Lung (tissue), 12 donors: Measurements from ENCODE around the gene POU4F1. TPM values are rescaled to one million over a fixed set of nuclear protein-coding genes. Genes with fewer than 3 reads are reported as not detected.

Experiments
- ATAC-seq: fragments of 200-7000 bp; cut with Tn5 transposase; one replicate; pipeline ENCODE4 v1.9.1; 2020; ENCODE audit warnings: moderate number of reproducible peaks; ENCODE audit not compliant: insufficient read depth, low FRiP score
- DNase-seq, 3 donors: peaks; one replicate each; pipeline ENCODE4 v3.0.0-alpha.2; 2013 to 2017
- H3K27ac ChIP-seq, 2 donors: one replicate each; pipeline ENCODE4 v1.5.1; 2013; ENCODE audit warnings: mild to moderate bottlenecking in 2 of 2, moderate library complexity in 2 of 2, control low read depth in 1 of 2, inconsistent platforms in 1 of 2, low read depth in 1 of 2, low read length in 1 of 2
- H3K27me3 ChIP-seq, 3 donors: one replicate each; pipeline ENCODE4 v1.5.1; 2013; ENCODE audit warnings: low read length in 2 of 3; ENCODE audit not compliant: control insufficient read depth in 3 of 3, insufficient read depth in 3 of 3
- H3K36me3 ChIP-seq, 4 donors: one replicate each; pipeline ENCODE4 v1.5.1; 2013; ENCODE audit warnings: low read length in 4 of 4, mild to moderate bottlenecking in 1 of 4, moderate library complexity in 1 of 4; ENCODE audit not compliant: control insufficient read depth in 4 of 4, insufficient read depth in 4 of 4
- H3K4me1 ChIP-seq, 5 donors: one replicate each; pipeline ENCODE4 v1.5.1; 2013; ENCODE audit warnings: low read length in 5 of 5, mild to moderate bottlenecking in 2 of 5, moderate library complexity in 1 of 5; ENCODE audit not compliant: control insufficient read depth in 5 of 5, insufficient read depth in 5 of 5
- H3K4me3 ChIP-seq: one replicate; pipeline ENCODE4 v1.5.1; 2013; ENCODE audit warnings: mild to moderate bottlenecking, control low read depth, moderate library complexity
- H3K9ac ChIP-seq, 2 donors: one replicate each; pipeline ENCODE4 v1.5.1; 2013; ENCODE audit warnings: low read length in 2 of 2, control low read depth in 1 of 2; ENCODE audit not compliant: insufficient read depth in 1 of 2
- H3K9me3 ChIP-seq, 4 donors: one replicate each; pipeline ENCODE4 v1.5.1; 2013; ENCODE audit warnings: low read length in 3 of 4, mild to moderate bottlenecking in 1 of 4, moderate library complexity in 1 of 4; ENCODE audit not compliant: control insufficient read depth in 4 of 4, insufficient read depth in 3 of 4
- WGBS, 2 donors: extraction: QIAGEN DNeasy Blood & Tissue Kit; methylation state at CpG; one replicate each; pipeline ENCODE4 v1.1.7; 2013; 5-methylcytosine and 5-hydroxymethylcytosine counted together
- polyA plus RNA-seq, 2 donors: library from polyadenylated mRNA; stranded (reverse); fragments of 200-250 nt; gene quantifications; one replicate each; pipeline ENCODE4 v1.2.1, GENCODE V29; 2013
- total RNA-seq, 2 donors: library from RNA; depleted of rRNA in 1 of 2; stranded (reverse); fragments of >200 nt in 1 of 2; gene quantifications; one replicate each; pipeline ENCODE4 v1.2.1, GENCODE V29; 2014 to 2021
- TF ChIP-seq, protein P1 (sequence below): IDR thresholded peaks from 2 replicates; pipeline ENCODE4 v1.5.1; 2012; ENCODE audit warnings: mild to moderate bottlenecking; ENCODE audit errors: control extremely low read depth, extremely low read depth
- donor health status: control.
- donor health status: control.
- donor health status: Bipolar disorder and iron deficiency.
- donor health status: healthy.
- donor health status: DM: yes; HTN: yes; CAD: no.

Gene POU4F1
- total and polyA plus RNA-seq, 4 donors, result not detected

DNA sequence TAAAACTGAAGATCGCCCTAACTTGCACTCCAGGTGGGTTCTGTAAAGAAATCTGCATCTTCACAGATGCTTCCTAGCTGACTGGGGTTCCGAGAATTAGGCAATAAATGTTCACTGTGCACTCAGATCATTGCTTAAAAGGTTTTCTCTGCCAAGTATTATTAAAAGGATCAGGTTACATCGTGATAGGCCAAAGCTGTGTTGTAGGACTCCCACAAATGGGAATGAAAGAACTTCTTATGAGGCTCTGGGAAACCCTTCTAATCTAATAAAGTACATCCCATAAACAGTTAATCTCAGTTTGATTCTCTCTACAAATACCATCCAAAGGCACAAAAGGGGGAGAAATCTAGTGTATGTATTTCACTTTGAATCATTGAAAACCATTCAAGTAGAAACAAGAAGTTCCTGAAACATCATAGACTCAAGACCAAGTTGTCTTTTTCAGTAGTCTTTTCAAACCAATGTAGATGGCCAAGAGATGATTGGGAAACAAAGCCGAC lies 7.1 kb upstream of the POU4F1 start:
- WGBS, 2 donors, result 40 to 43% methylated on average over 4 of the region's 4 CpGs
- peaks cover 0 to 66% (median 53%) of the 10 kb centered on the region in 3 donors for H3K27me3 ChIP-seq
- TF ChIP-seq, protein P1, sequence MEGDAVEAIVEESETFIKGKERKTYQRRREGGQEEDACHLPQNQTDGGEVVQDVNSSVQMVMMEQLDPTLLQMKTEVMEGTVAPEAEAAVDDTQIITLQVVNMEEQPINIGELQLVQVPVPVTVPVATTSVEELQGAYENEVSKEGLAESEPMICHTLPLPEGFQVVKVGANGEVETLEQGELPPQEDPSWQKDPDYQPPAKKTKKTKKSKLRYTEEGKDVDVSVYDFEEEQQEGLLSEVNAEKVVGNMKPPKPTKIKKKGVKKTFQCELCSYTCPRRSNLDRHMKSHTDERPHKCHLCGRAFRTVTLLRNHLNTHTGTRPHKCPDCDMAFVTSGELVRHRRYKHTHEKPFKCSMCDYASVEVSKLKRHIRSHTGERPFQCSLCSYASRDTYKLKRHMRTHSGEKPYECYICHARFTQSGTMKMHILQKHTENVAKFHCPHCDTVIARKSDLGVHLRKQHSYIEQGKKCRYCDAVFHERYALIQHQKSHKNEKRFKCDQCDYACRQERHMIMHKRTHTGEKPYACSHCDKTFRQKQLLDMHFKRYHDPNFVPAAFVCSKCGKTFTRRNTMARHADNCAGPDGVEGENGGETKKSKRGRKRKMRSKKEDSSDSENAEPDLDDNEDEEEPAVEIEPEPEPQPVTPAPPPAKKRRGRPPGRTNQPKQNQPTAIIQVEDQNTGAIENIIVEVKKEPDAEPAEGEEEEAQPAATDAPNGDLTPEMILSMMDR, result no peak
- H3K36me3 ChIP-seq, result peaks cover 0 to 6% (median under 1%) of the 10 kb centered on the region in 4 donors
- H3K27ac ChIP-seq, result no peak overlapping the region
- no peak overlapping the region for H3K9ac ChIP-seq
- H3K9me3 ChIP-seq, result peaks cover 0 to 4% (median 0%) of the 10 kb centered on the region in 4 donors
- peaks cover 0 to 37% (median 5%) of the 10 kb centered on the region in 5 donors for H3K4me1 ChIP-seq
- no peak for ATAC-seq
- H3K4me3 ChIP-seq, result no peak overlapping the region
- peak in 2 of 3 donors; percentile 66 to 68 for DNase-seq

GRCh38 chr13:78609464-78610205 lies 6.3 kb upstream of the POU4F1 start:
- 8 to 17% methylated on average over 33 of the region's 33 CpGs for WGBS, 2 donors
- ATAC-seq (no peak), DNase-seq (peak in 1 of 3 donors; percentile 38)
- Histone ChIP-seq H3K9ac (no peak overlapping the region), H3K27me3 (peaks cover 0 to 74% (median 61%) of the 10 kb centered on the region in 3 donors), H3K9me3 (peaks cover 0 to 4% (median 0%) of the 10 kb centered on the region in 4 donors), H3K27ac (no peak overlapping the region), H3K36me3 (peaks cover 0 to 3% (median 0%) of the 10 kb centered on the region in 4 donors), H3K4me1 (peaks cover 0 to 37% (median 5%) of the 10 kb centered on the region in 5 donors), H3K4me3 (peak overlapping the region; percentile 27)
- TF ChIP-seq, protein P1, result no peak

DNA sequence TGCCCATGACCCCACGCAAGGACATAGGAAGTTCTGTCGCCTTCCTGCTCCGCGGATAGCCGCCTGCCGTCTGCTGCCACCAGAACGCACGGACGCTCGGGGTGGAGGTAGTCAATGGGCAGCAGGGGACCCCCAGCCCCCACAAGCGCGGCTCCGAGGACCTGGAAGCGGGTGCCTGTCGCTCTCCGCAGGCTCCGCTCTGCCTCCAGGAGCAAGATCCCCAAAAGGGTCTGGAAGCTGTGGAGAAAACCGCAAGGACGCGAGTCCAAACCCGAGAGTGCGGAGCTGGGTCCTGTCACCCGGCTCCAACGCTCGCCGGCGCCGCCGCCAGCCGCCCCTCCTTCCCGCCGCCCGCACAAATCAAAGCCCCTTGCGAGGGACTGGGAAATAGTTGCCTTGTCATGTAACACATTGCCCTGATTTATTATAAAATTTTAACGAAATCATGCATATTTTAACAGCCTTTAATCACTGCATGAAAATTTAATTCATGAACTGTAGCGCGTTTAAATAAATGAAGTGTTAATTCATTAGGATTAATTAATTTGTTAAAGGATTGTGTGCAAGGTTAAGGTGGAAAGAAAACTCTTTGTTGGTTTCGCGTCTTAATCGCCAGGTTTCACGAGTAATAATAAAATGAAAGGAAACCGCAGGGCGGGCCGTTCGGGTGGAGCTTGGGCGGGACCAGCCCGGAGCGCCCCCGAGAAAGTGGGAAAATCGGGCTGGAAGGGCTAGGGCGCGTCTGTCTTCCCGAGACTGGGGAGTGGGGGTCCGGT lies 5.5 kb upstream of the POU4F1 start:
- peaks cover 0 to 82% (median 69%) of the 10 kb centered on the region in 3 donors for H3K27me3 ChIP-seq
- peaks cover 0 to 37% (median 5%) of the 10 kb centered on the region in 5 donors for H3K4me1 ChIP-seq
- H3K36me3 ChIP-seq, result no peaks in the 10 kb centered on the region
- DNase-seq, result peak in 1 of 3 donors; percentile 41
- no peak overlapping the region for H3K27ac ChIP-seq
- H3K9ac ChIP-seq, result no peak overlapping the region
- 1 to 2% methylated on average over 54 of the region's 54 CpGs for WGBS, 2 donors
- H3K9me3 ChIP-seq, result peaks cover 0 to 4% (median 0%) of the 10 kb centered on the region in 4 donors
- H3K4me3 ChIP-seq, result peak overlapping the region; percentile 27
- TF ChIP-seq, protein P1, result no peak
- ATAC-seq, result no peak
